ENCODE data around the gene BMS1.

DNA sequence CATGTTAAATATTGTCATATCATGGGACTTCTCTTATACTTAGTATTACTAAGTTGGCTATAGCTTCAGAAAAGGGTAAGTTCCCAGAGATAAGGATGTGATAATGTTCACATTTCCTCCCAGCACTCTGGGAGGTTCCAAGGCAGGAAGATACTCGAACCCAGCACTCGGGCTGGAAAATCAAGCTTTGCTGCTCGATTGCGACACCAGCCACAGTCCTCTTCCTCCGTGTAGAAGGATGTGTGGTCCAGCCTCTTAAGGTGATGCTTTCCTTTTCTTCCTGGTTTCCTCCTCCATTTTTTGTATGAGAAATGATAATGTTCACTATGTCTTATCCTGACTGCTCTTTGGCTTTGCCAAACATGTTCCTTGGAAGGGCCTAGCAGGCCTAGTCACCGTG lies 3.2 kb downstream of the BMS1 start:
- TF ChIP-seq POLR2A (IDR thresholded peaks at IDR 0.05) (no peak), POLR2AphosphoS5 (IDR thresholded peaks at IDR 0.05) (no peak)
- TF ChIP-seq, protein P1, sequence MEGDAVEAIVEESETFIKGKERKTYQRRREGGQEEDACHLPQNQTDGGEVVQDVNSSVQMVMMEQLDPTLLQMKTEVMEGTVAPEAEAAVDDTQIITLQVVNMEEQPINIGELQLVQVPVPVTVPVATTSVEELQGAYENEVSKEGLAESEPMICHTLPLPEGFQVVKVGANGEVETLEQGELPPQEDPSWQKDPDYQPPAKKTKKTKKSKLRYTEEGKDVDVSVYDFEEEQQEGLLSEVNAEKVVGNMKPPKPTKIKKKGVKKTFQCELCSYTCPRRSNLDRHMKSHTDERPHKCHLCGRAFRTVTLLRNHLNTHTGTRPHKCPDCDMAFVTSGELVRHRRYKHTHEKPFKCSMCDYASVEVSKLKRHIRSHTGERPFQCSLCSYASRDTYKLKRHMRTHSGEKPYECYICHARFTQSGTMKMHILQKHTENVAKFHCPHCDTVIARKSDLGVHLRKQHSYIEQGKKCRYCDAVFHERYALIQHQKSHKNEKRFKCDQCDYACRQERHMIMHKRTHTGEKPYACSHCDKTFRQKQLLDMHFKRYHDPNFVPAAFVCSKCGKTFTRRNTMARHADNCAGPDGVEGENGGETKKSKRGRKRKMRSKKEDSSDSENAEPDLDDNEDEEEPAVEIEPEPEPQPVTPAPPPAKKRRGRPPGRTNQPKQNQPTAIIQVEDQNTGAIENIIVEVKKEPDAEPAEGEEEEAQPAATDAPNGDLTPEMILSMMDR (IDR thresholded peaks at IDR 0.05 in 8 of 11, conservative IDR thresholded peaks at IDR 0.05 in 3 of 11): no peak
